ENCODE results near the gene MYH4.

MYH4 gene

DNA sequence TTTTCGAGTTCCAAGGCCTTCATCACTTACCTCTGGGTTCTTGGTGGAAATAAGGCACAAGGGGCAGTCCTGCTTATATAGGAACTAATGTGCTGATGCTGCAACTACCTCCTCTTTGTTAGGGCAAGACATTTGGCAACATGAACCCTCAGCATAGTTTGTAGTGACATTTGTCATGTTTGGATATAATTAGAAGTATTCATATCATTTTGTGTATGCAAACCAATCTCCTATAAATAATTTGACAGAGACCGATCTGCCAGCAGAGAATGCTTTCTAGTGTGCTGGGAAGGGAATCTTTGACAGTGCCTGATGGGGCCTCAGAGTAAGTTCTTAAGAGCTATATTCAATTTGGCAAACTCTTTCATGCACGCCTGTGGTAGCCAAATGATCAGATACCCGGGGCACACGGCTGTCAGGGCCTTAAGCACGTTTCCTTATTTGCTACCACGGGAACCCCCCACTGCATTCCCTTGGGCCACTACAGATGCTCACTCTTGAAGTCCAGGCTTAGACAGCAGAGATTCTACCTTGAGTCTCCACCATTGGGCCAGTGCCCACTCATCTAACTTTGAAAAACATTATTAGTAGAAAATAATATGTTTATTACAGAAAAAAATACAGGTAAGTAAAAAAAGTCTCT is 47.3 kb downstream of the MYH4 start, which contains the start of gene MYH8:
MYH8 (minus strand) TSS at position 51 of the 643 bp plus-strand sequence. CDS start 1,723 bp downstream, outside the sequence.
- DNase-seq (ENCODE audit: low read depth), result no peak

DNA sequence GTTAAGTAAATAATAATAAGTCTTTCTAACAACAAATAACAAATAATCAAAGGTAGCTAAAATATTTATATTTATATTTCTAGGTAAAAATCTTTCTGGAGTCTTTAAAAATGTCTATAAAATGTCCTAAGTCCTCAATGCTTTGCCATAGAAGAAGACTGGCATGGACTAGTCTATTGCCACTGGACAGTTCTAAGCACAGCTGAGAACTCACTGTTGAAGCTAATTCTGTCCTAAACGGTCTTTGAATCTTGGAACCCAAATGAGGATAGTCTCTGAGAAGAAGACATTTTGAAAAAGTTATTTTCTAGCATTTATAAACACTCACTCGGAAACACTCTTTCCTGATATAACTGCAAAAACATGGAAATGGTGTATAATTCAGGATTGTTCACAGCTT is 48.1 kb downstream of the MYH4 start:
- no peak for DNase-seq (ENCODE audit: low read depth)

DNA sequence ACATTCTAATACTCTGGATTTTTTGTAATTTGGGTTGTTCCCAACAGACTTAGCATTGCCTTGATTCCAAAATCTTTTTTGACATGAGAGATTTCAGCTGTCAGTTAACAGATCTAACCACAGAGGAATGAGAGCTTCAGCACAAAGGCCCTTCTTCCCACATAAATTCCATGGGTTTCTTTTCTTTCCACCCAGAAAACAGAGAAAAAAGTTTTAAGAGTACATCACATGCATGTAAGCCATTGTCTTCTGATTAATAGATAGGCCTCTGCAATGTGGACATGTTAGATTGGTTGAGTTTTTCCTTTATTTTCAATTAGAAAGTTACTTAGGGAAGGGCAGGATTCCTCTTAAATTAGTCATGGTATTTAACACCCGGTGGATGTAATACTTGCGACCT is 48.5 kb downstream of the MYH4 start:
- DNase-seq (ENCODE audit: low read depth), result no peak

DNA sequence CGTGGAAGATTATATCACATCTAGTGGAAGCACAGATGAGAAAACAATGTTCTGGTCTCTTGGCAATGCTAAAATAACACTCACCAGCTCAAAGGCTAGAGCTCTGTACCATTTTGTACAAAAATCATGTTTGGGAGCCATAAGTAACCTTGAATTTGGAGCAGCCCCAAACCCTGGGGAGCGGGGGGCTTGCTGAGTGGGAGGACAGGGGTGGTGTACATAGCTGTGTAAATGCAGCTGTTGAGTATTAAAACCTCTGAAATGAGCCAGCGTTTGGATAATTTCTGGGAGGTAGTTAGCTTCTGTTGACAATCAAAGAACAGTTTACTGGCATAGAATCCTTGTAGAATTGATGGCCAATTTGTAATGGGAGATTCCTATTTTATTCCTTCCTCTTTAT is 51.9 kb downstream of the MYH4 start:
- DNase-seq (ENCODE audit: low read depth), result no peak

DNA sequence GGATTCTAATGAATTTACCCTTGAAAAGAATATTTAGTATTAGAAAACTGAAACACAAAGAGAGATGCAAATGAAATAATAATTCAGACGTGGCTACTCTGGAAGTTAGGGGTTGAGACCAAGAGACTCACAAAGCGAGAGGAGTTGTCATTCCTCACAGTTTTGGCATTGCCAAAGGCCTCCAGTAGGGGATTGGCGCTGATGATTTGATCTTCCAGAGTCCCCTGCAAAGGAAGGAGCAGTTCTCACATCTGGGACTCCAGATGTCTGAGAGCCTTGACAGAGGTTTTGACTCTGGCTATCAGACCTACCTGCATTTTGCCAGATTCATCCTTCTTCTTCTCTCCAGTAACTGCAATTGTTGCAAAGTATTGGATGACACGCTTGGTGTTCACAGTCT is 54.2 kb downstream of the MYH4 start:
- no peak for DNase-seq (ENCODE audit: low read depth)

DNA sequence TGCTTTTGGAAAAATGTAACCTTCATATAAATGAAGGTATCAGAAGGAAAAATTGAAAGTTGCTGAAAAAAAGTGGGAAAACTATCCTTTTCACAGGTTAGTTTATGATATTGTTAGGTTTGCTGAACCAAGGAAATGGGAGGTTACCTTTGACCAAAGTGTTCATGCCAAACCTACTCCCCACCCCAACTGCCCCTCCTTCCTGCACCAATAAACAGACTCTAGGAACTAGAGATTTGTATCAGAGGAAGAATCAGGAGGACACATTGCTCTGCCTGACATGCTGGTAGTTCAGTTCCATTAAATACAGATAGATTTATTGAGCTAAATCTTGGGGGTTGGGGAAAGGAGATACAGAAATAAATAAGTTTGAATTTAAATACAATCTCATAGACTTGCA is 65.8 kb downstream of the MYH4 start:
- no peak for DNase-seq (ENCODE audit: low read depth)

DNA sequence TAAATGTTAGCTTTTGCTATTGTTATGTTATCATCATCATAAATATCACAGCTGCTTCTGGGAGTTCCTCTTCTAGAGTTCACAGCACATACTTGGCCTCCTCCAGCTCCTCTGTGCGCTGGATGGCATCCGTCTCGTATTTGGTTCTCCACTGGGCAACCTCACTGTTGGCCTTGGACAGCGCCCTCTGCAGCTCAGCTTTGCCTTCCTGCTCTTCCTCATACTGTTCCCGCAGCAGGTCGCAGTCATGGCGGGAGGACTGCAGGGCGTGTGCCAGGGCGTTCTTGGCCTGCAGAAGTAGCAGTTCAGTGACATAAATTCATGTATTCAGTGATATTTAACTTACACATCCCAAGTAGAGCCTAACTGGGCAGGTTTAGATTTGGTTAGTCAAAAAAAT is 71.0 kb downstream of the MYH4 start:
- no peak for DNase-seq (ENCODE audit: low read depth)

DNA sequence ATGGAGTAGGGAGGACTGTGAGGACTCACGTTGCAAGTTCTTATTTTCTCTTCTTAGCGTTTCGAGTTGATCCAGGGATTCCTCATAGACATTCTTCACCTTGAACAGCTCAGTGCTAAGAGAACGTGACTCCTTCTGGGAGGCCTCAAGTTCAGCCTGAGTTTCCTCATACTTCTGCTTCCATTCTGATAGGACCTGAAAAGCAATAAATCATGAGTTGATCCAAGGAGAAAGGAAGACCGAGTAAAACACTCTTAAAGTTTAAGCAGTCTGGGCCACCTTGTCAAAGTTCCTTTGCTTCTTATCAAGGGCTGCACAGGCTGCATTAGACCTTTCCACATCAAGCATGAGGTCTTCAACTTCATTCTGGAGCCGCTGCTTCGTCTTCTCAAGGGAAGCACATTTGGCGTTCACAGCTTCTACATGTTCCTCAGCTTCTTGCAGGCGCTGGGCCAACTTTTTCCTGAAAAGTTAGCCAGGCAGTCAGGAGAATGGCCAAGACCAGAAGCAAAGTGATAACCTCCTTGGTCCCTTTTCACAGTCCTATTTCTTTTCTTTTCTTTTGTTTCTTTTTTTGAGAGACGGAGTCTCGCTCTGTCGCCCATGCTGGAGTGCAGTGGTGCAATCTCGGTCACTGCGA is 72.7 kb downstream of the MYH4 start:
- no peak for DNase-seq (ENCODE audit: low read depth)

DNA sequence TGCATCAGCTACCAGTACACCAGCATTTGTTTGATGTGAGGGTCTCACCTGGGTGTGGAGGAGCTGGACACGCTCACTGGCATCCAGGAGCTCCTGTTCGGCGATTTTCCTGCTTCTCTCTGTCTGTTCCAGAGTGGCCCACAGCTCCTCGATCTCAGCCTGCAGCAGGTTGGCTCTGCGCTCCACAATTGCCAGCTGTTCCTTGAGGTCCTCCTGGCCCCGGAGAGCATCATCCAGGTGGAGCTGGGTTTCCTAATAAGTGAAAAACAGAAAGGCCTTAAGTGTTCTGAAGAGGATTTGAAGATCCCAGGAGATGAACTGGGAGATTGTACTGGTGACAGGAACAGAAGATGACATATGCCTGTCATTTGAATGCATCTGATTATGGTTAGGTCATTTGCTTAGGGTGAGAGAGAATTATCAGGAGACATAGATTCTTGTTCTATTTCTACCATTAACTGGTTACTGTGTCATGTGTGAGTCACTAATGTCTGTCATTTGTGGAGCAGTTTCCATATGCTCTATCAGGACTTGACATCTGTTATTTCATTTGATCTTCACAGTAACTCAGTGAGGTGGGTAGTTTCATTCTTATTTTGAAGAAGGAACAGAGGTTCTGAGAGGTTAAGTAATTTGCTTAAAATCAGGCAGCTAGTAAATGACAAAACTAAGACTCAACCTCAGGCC is 75.0 kb downstream of the MYH4 start:
- no peak for DNase-seq (ENCODE audit: low read depth)
